Measurements from ENCODE around the gene FBXL14.

GRCh38 chr12:1523046-1523445, 71.3 kb downstream of the FBXL14 start:
- TF ChIP-seq CTCF (IDR thresholded peaks at IDR 0.05 in 8 of 11, conservative IDR thresholded peaks at IDR 0.05 in 3 of 11) = no peak
- TF ChIP-seq POLR2AphosphoS5 (IDR thresholded peaks at IDR 0.05) = no peak
